Measurements from ENCODE around the gene SPTLC3. TPM values are rescaled to one million over a fixed set of nuclear protein-coding genes. Genes with fewer than 3 reads are reported as not detected.

Gene SPTLC3
- total RNA-seq, 1 experiment from 2014 or later = 7.5 TPM

GRCh38 chr20:13058666-13059389 lies 50.1 kb downstream of the SPTLC3 start:
- Mint-ChIP-seq H3K9me3 (ENCODE audit: low read depth, unreplicated experiment) (no peaks in the 10 kb centered on the region), H3K4me1 (ENCODE audit: low read depth, unreplicated experiment) (no peaks in the 10 kb centered on the region), H3K27me3 (ENCODE audit: unreplicated experiment) (no peaks in the 10 kb centered on the region), H3K27ac (ENCODE audit: unreplicated experiment) (no peak overlapping the region), H3K4me3 (ENCODE audit: low read depth, unreplicated experiment) (no peak overlapping the region), H3K36me3 (ENCODE audit: insufficient read depth, unreplicated experiment) (no peaks in the 10 kb centered on the region)
- intact Hi-C loops (cut with micrococcal nuclease; ENCODE audit: unreplicated experiment) = no loop called here
- CTCF ChIA-PET = no interaction called here
- TF ChIP-seq CTCF (IDR thresholded peaks at IDR 0.05; ENCODE audit: unreplicated experiment) = no peak
- DNase-seq = no peak
- BruUV-seq (replicated peaks) = no TSS peak

- Mint-ChIP-seq H3K4me3 (ENCODE audit: low read depth, unreplicated experiment) (no peak overlapping the region), H3K36me3 (ENCODE audit: insufficient read depth, unreplicated experiment) (no peaks in the 10 kb centered on the region), H3K27ac (ENCODE audit: unreplicated experiment) (no peak overlapping the region), H3K4me1 (ENCODE audit: low read depth, unreplicated experiment) (no peaks in the 10 kb centered on the region), H3K9me3 (ENCODE audit: low read depth, unreplicated experiment) (no peaks in the 10 kb centered on the region), H3K27me3 (ENCODE audit: unreplicated experiment) (no peaks in the 10 kb centered on the region)
- BruUV-seq (replicated peaks) = no TSS peak
- no peak for DNase-seq
- intact Hi-C loops (cut with micrococcal nuclease; ENCODE audit: unreplicated experiment) = no loop called here
- TF ChIP-seq CTCF (IDR thresholded peaks at IDR 0.05; ENCODE audit: unreplicated experiment) = no peak
- CTCF ChIA-PET = interaction anchor here (0.6 kb wide), 1 partner anchor 89 kb away, joined by 3 read pairs; no protein-coding TSS in a partner anchor
Observed at GRCh38 chr20:13059398-13060136, 50.8 kb downstream of the SPTLC3 start.

- no peak overlapping the region for H3K4me3 Mint-ChIP-seq (ENCODE audit: low read depth, unreplicated experiment)
- intact Hi-C loops (cut with micrococcal nuclease; ENCODE audit: unreplicated experiment) = no loop called here
Observed at GRCh38 chr20:13060327-13060726, 51.6 kb downstream of the SPTLC3 start.

GRCh38 chr20:13061381-13061780 lies 52.6 kb downstream of the SPTLC3 start:
- Mint-ChIP-seq H3K36me3 (ENCODE audit: insufficient read depth, unreplicated experiment) (no peaks in the 10 kb centered on the region), H3K27ac (ENCODE audit: unreplicated experiment) (no peak overlapping the region), H3K4me3 (ENCODE audit: low read depth, unreplicated experiment) (no peak overlapping the region), H3K27me3 (ENCODE audit: unreplicated experiment) (no peaks in the 10 kb centered on the region), H3K4me1 (ENCODE audit: low read depth, unreplicated experiment) (no peaks in the 10 kb centered on the region), H3K9me3 (ENCODE audit: low read depth, unreplicated experiment) (no peaks in the 10 kb centered on the region)
- no peak for TF ChIP-seq CTCF (IDR thresholded peaks at IDR 0.05; ENCODE audit: unreplicated experiment)
- BruUV-seq (replicated peaks) = no TSS peak
- no peak for DNase-seq
- intact Hi-C loops (cut with micrococcal nuclease; ENCODE audit: unreplicated experiment) = no loop called here
- CTCF ChIA-PET = no interaction called here

More at GRCh38 chr20:13060327-13060726, 51.6 kb downstream of the SPTLC3 start:
- no peaks in the 10 kb centered on the region for H3K36me3 Mint-ChIP-seq (ENCODE audit: insufficient read depth, unreplicated experiment)
- no TSS peak for BruUV-seq (replicated peaks)
- CTCF ChIA-PET = no interaction called here
- H3K27ac Mint-ChIP-seq (ENCODE audit: unreplicated experiment) = no peak overlapping the region
- no peaks in the 10 kb centered on the region for H3K27me3 Mint-ChIP-seq (ENCODE audit: unreplicated experiment)
- TF ChIP-seq CTCF (IDR thresholded peaks at IDR 0.05; ENCODE audit: unreplicated experiment) = no peak
- H3K4me1 Mint-ChIP-seq (ENCODE audit: low read depth, unreplicated experiment) = no peaks in the 10 kb centered on the region
- no peaks in the 10 kb centered on the region for H3K9me3 Mint-ChIP-seq (ENCODE audit: low read depth, unreplicated experiment)
- DNase-seq = no peak
